ENCODE measurements around the gene ALX3. TPM values are rescaled to one million over a fixed set of nuclear protein-coding genes. Genes with fewer than 3 reads are reported as not detected.
A peak's percentile ranks its signal among the peaks of the same experiment; 100 is the strongest.

ALX3 gene
- total and polyA plus RNA-seq, 12 donors = 0.04 TPM; not detected in 11

GRCh38 chr1:110038271-110038670 lies 32.2 kb downstream of the ALX3 start:
- Histone ChIP-seq H3K4me1 (peaks cover 0 to 27% (median 16%) of the 10 kb centered on the region in 9 donors), H3K36me3 (peaks cover 6 to 68% (median 50%) of the 10 kb centered on the region in 9 donors), H3K27ac (no peak overlapping the region), H3K4me3 (no peak overlapping the region), H3K27me3 (no peaks in the 10 kb centered on the region), H3K9me3 (no peaks in the 10 kb centered on the region)
- no peak for ATAC-seq
- intact Hi-C loops (cut with DNase I) = loop anchor here in 1 of 10 donors (5.0 kb wide), 1 partner anchor 369 kb away; the partner anchor contains the start of gene LAMTOR5
- TF ChIP-seq, protein P1, sequence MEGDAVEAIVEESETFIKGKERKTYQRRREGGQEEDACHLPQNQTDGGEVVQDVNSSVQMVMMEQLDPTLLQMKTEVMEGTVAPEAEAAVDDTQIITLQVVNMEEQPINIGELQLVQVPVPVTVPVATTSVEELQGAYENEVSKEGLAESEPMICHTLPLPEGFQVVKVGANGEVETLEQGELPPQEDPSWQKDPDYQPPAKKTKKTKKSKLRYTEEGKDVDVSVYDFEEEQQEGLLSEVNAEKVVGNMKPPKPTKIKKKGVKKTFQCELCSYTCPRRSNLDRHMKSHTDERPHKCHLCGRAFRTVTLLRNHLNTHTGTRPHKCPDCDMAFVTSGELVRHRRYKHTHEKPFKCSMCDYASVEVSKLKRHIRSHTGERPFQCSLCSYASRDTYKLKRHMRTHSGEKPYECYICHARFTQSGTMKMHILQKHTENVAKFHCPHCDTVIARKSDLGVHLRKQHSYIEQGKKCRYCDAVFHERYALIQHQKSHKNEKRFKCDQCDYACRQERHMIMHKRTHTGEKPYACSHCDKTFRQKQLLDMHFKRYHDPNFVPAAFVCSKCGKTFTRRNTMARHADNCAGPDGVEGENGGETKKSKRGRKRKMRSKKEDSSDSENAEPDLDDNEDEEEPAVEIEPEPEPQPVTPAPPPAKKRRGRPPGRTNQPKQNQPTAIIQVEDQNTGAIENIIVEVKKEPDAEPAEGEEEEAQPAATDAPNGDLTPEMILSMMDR (IDR thresholded peaks at IDR 0.05) = no peak
- 90 to 94% methylated on average over 5 of the region's 5 CpGs for WGBS, 2 donors
- DNase-seq = no peak

- no peaks in the 10 kb centered on the region for H3K27me3 ChIP-seq
- 6% methylated on average over 16 of the region's 16 CpGs for WGBS, 2 donors
- no peaks in the 10 kb centered on the region for H3K9me3 ChIP-seq
- DNase-seq (no peak), ATAC-seq (peak in 3 of 8 donors; percentile 16 to 39 (median 35))
- TF ChIP-seq, protein P1 (IDR thresholded peaks at IDR 0.05) = no peak
- H3K4me1 ChIP-seq = peaks cover 0 to 40% (median 21%) of the 10 kb centered on the region in 9 donors
- peak overlapping the region in 9 of 10 donors; percentile 91 to 98 (median 94) for H3K27ac ChIP-seq
- H3K36me3 ChIP-seq = peaks cover 2 to 38% (median 23%) of the 10 kb centered on the region in 9 donors
- H3K4me3 ChIP-seq = peak overlapping the region; percentile 88 to 100 (median 96)
- intact Hi-C loops (cut with DNase I) = loop anchor here in 1 of 10 donors (5.0 kb wide), 1 partner anchor 372 kb away; the partner anchor contains the start of gene LAMTOR5
These were observed 35.2 kb downstream of the ALX3 start for GRCh38 chr1:110035236-110035752.

- peak; percentile 91 to 95 for DNase-seq
- Histone ChIP-seq H3K4me1 (peaks cover 0 to 40% (median 21%) of the 10 kb centered on the region in 9 donors), H3K27ac (peak within 1 kb of the TSS; percentile 83 to 98 (median 94)), H3K36me3 (peaks cover 0 to 31% (median 16%) of the 10 kb centered on the region in 9 donors), H3K9me3 (no peaks in the 10 kb centered on the region), H3K27me3 (no peaks in the 10 kb centered on the region), H3K4me3 (peak within 1 kb of the TSS; percentile 88 to 100 (median 96))
- peak; percentile 96 to 98 (median 97) for ATAC-seq
- TF ChIP-seq, protein P1 (IDR thresholded peaks at IDR 0.05) = no peak
- 0 to 1% methylated on average over 62 to 66 of the region's 66 CpGs for WGBS, 2 donors
- intact Hi-C loops (cut with DNase I) = loop anchor here in 2 of 10 donors (5.0 kb wide), 2 partner anchors 73 to 373 kb away; partner anchors contain the start of gene LAMTOR5 (in 1 of the 2)
These were observed 35.8 kb downstream of the ALX3 start, which contains the start of gene STRIP1 for GRCh38 chr1:110034451-110035235. TSS of gene STRIP1 (plus strand) at chr1:110034624. CDS start at chr1:110034638, 14 bp downstream.

DNA sequence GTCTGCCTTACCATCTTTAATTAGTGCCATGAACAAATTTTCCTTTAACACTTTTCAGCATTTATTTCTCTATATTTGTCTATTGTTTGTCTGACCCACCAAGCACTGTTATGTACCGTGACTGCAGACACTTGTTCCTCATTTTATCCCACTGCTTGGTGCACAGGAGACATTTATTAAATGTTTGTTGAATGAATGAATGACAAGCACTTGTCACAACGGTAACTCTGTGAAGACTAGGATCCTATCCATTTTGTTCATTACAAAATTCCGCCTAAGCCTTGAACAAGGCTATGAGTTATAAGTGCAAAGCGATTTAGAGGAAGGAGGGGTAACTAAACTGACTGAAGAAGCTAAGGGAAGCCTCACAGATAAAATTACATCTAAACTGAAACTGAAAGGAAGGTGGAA lies 36.4 kb downstream of the ALX3 start:
- DNase-seq (no peak), ATAC-seq (peak in 1 of 8 donors; percentile 3)
- Histone ChIP-seq H3K4me1 (peaks cover 0 to 40% (median 21%) of the 10 kb centered on the region in 9 donors), H3K36me3 (peaks cover 0 to 25% (median 10%) of the 10 kb centered on the region in 9 donors), H3K4me3 (peak overlapping the region; percentile 88 to 100 (median 96)), H3K9me3 (no peaks in the 10 kb centered on the region), H3K27ac (peak overlapping the region in 9 of 10 donors; percentile 8 to 98 (median 94)), H3K27me3 (no peaks in the 10 kb centered on the region)
- TF ChIP-seq, protein P1 (IDR thresholded peaks at IDR 0.05) = no peak
- intact Hi-C loops (cut with DNase I) = loop anchor here in 1 of 10 donors (5.0 kb wide), 1 partner anchor 73 kb away; no protein-coding TSS in a partner anchor
- WGBS, 2 donors = 57 to 67% methylated on average over 4 of the region's 4 CpGs

Measured in heart right ventricle (tissue), 16 donors.